NCI-H1930 (cell line): ENCODE measurements around the gene HM13.
"Not testable (repeated sequence)": the region's sequence is repeated elsewhere in the genome, so short reads cannot be mapped to it uniquely, and the experiment has no call there.

Experiments used
- DNase-seq, 2 experiments: peaks; one replicate each; lab custom pipeline; 2025; lab: John Stamatoyannopoulos, UW

HM13 gene

GRCh38 chr20:31500527-31500926, 13.7 kb upstream of the HM13 start:
- no peak for DNase-seq

GRCh38 chr20:31502884-31503673, 11.2 kb upstream of the HM13 start:
- DNase-seq = peak; percentile 68 to 87

GRCh38 chr20:31505903-31506302, 8.3 kb upstream of the HM13 start:
- no peak for DNase-seq

- no peak for DNase-seq
Measured at GRCh38 chr20:31508517-31509244, 5.6 kb upstream of the HM13 start.

GRCh38 chr20:31515072-31515774, 981 bp downstream of the HM13 start:
- DNase-seq = no peak

DNA sequence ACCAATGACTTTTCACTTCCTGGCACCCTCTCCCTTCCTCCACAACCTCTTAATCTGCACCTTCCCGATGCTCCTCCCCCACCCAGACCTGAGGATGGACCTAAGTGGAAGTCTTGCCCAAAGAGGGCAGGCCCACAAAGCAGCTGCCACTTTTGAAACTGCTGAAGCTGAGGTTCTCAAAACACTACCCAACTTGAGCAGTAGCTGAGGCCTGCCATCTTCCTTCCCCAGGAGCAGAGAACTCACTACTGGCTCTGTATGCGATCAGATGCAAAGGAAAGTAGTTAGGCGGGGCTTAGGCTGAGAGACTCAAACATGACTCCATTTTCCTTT, 1.5 kb downstream of the HM13 start:
- no peak for DNase-seq

DNA sequence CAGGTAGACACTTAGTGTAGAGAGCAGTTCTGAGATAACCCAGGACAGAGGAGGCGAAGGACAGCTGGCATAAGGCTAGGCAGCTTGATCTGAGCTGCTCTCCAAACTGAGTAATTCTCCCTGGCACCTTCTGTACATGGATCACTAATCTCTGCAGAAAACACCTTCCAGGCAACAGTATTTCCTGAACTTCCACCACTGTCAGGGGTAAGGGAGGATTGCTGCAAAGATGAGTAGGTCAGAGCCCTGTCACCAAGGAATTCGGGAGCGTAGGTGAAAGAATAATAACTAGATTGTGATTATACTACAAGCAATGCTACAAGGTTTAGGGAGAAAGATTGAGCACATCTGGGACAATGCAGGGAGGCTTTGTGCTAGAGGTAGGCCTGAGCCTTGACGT, 1.9 kb downstream of the HM13 start:
- DNase-seq = no peak

- no peak for DNase-seq
Measured at GRCh38 chr20:31516651-31517050, 2.4 kb downstream of the HM13 start.

DNA sequence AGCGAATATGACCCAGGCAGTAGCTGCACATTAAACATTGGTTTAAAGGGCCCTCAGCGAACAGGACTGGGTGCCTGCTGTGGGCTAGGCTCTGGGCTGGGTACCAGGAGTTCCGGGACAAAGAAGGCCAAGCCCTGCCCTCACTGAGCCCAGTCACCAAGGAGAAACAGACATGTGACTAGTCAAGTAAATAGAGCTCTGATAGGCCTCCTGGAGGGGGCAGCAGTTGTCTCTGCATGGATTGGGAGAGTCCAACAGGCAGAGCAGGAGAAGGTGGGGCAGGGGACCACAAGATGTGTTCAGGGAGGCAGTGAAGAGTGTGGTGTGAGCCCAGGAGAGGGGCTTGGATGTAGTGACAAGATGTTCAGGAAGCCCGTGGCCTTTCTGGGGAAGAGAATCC, 3.1 kb downstream of the HM13 start:
- DNase-seq = peak in 1 of 2 experiments; percentile 29

GRCh38 chr20:31521267-31521666, 7.0 kb downstream of the HM13 start:
- DNase-seq = not testable (repeated sequence)

GRCh38 chr20:31522731-31523130, 8.5 kb downstream of the HM13 start:
- no peak for DNase-seq

DNA sequence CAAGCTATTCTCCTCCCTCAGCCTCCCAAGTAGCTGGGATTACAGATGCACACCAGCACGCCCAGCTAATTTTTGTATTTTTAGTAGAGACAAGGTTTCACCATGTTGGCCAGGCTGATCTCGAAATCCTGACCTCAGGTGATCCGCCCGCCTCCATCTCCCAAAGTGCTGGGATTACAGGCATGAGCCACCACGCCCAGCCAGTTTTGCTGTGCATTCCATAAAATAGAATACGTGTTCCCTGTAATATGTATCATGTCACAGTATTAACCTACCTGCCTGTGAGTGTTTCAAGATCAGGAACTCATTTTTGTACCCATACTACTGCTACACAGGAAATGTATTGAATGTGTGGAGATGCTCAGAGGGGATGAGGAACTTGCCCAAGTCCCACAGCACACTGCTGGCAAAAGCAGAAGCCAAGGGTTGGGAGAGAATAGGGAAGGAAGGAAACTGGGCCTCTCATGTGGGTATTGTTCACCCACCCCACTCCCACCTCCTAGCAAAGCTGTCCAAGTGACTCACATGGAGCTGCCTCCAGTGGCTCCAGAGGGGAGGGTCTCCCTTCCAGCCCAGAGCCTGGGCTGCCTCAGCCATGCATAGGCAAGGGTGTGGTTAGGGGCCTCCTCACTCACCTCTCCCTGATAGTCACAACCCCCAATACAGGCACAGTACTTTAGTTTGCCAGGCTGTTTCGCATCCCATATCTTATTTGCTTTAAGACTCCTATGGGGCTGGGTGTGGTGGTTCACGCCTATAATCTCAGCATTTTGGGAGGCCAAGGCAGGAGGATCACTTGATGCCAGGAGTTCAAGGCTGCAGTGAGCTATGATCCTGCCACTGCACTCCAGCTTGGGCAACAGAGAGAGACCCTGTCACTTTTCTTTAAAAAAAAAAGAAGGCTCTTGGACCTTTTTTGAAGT, 9.4 kb downstream of the HM13 start:
- no peak for DNase-seq

- no peak for DNase-seq
Measured at GRCh38 chr20:31527266-31527665, 13.0 kb downstream of the HM13 start.

- DNase-seq = no peak
Measured at GRCh38 chr20:31535298-31535697, 21.1 kb downstream of the HM13 start.

- no peak for DNase-seq
Measured at GRCh38 chr20:31536575-31536974, 22.3 kb downstream of the HM13 start.

GRCh38 chr20:31537116-31537871, 23.1 kb downstream of the HM13 start:
- no peak for DNase-seq

DNA sequence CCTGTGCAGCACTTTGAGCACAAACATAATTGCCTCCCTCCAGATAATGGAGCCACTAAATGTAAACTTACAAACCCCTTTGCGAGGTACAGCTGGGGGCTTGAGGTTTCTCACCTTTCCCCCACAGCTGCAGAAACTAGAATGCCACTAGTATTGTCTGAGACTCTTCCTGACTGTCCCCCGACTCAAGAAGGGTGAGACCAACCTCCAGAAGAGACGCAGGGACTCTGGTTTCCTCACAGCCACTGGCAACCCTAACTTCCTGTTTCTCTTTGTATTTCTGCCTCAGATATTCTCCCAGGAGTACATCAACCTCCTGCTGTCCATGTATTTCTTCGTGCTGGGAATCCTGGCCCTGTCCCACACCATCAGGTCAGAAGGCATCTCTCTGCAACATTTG, 23.6 kb downstream of the HM13 start:
- DNase-seq = no peak

GRCh38 chr20:31538326-31538725, 24.1 kb downstream of the HM13 start:
- no peak for DNase-seq

GRCh38 chr20:31539636-31540035, 25.4 kb downstream of the HM13 start:
- not testable (repeated sequence) for DNase-seq

DNA sequence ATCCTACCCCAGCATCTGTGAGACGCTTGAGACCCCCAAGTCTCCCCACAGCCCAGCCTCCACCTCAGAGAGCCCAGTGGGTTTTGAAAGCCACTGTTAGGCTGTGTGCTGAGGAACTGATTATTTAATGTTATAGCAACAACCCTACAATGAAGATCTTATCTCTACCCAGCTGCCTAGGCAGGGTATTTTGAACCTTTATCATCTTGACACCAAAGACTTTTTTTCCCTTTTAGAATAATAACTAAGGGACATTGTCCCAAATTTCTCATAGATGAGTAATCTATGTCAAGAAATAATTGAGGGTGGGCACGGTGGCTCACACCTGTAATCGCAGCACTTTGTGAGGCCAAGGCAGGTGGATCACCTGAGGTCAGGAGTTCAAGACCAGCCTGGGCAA, 26.2 kb downstream of the HM13 start:
- DNase-seq = no peak

DNA sequence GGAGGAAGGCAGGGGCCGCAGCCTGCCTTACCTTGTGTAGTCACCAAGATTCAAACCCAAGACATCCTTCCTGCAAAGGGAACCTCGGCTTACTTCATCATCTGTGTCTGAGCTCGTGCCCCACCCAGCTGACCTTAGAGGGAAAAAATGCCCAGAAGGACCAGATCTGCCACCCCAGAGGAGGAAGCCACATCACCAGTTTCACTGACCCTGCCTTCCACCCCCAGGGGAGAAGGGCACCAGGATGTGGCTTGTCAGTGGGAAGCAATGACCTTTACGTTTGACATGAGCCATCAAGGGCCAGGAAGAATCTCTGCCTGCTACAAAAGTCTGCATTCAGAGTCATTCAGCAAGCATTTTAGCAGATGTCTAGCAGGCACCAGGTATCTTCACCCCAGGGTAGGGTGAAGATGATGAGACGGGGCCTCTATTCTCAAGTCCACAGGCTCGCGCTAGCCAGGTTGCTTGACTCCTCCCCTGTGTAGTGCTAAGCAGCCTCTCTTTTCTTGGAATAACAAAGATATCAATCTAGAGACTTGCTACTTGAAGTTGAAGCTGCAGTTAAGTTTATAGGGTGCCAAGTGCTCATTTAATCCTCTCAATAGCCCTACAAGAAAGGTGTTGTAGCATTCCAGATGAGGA, 28.1 kb downstream of the HM13 start:
- no peak for DNase-seq
